Liver (tissue), 9 donors: ENCODE data around the gene STOML1. TPM values are rescaled to one million over a fixed set of nuclear protein-coding genes. Genes with fewer than 3 reads are reported as not detected.

Source experiments
- DNase-seq: peaks from one replicate; pipeline ENCODE4 v3.0.0-alpha.2; 2017; ENCODE audit warnings: low spot score
- H3K27ac ChIP-seq, 2 donors: one replicate each; pipeline ENCODE4 v1.7.0; 2013; ENCODE audit warnings: inconsistent platforms in 2 of 2, low read length in 2 of 2, control low read depth in 1 of 2, low read depth in 1 of 2, mild to moderate bottlenecking in 1 of 2
- H3K27me3 ChIP-seq, 4 donors: one replicate each; pipeline versions ENCODE4 v1.6.1 to v1.7.0; 2013; ENCODE audit warnings: low read length in 3 of 4, inconsistent platforms in 1 of 4, mild to moderate bottlenecking in 1 of 4, moderate library complexity in 1 of 4; ENCODE audit not compliant: control insufficient read depth in 4 of 4, insufficient read depth in 4 of 4
- H3K36me3 ChIP-seq, 4 donors: one replicate each; pipeline versions ENCODE4 v1.6.1 to v1.7.0; 2013; ENCODE audit warnings: low read length in 3 of 4, mild to moderate bottlenecking in 3 of 4, low read depth in 1 of 4, moderate library complexity in 1 of 4; ENCODE audit not compliant: control insufficient read depth in 4 of 4, insufficient read depth in 3 of 4
- H3K4me1 ChIP-seq, 4 donors: one replicate each; pipeline versions ENCODE4 v1.6.1 to v1.7.0; 2013; ENCODE audit warnings: low read length in 3 of 4, mild to moderate bottlenecking in 3 of 4, moderate library complexity in 1 of 4; ENCODE audit not compliant: control insufficient read depth in 4 of 4, insufficient read depth in 4 of 4
- H3K4me3 ChIP-seq, 3 donors: one replicate each; pipeline versions ENCODE4 v1.6.1 to v1.7.0; 2013; ENCODE audit warnings: low read length in 3 of 3, control low read depth in 1 of 3, low read depth in 1 of 3, mild to moderate bottlenecking in 1 of 3
- H3K9ac ChIP-seq, 2 donors: one replicate each; pipeline ENCODE4 v1.7.0; 2013; ENCODE audit warnings: low read length in 2 of 2, mild to moderate bottlenecking in 2 of 2, moderate library complexity in 2 of 2, control low read depth in 1 of 2, low read depth in 1 of 2
- H3K9me3 ChIP-seq, 4 donors: one replicate each; pipeline versions ENCODE4 v1.6.1 to v1.7.0; 2013; ENCODE audit warnings: low read length in 3 of 4; ENCODE audit not compliant: control insufficient read depth in 4 of 4
- ATF3 ChIP-seq: IDR thresholded peaks from 2 replicates; pipeline ENCODE4 v1.6.1; 2016; ENCODE audit warnings: antibody characterized with exemption
- CTCF ChIP-seq: fragments of 150-350 bp; IDR thresholded peaks from 2 replicates; pipeline ENCODE4 v1.5.1; 2017; ENCODE audit warnings: improper control_type of control experiment, low read depth, low read length; ENCODE audit not compliant: missing input control
- EGR1 ChIP-seq, 2 donors: IDR thresholded peaks; 2 replicates each; pipeline ENCODE4 v1.6.1; 2016 to 2018; ENCODE audit warnings: antibody characterized with exemption in 2 of 2, low read depth in 2 of 2
- FOXA1 ChIP-seq: IDR thresholded peaks from 2 replicates; pipeline ENCODE4 v1.6.1; 2016; ENCODE audit warnings: antibody characterized with exemption
- HNF4A ChIP-seq, 2 donors: conservative IDR thresholded peaks; 2 replicates each; pipeline ENCODE4 v1.6.1; 2016; ENCODE audit warnings: antibody characterized with exemption in 2 of 2, mild to moderate bottlenecking in 2 of 2
- JUND ChIP-seq, 2 donors: IDR thresholded peaks; 2 replicates each; pipeline ENCODE4 v1.6.1; 2016; ENCODE audit warnings: antibody characterized with exemption in 2 of 2
- MAX ChIP-seq: IDR thresholded peaks from 2 replicates; pipeline ENCODE4 v1.6.1; 2016; ENCODE audit warnings: antibody characterized with exemption
- NR2F2 ChIP-seq: IDR thresholded peaks from 2 replicates; pipeline ENCODE4 v1.6.1; 2016; ENCODE audit warnings: antibody characterized with exemption
- SP1 ChIP-seq: IDR thresholded peaks from 2 replicates; pipeline ENCODE4 v1.6.1; 2018; ENCODE audit warnings: antibody characterized with exemption, mild to moderate bottlenecking
- TAF1 ChIP-seq: conservative IDR thresholded peaks from 2 replicates; pipeline ENCODE4 v1.6.1; 2016; ENCODE audit warnings: antibody characterized with exemption, mild to moderate bottlenecking
- YY1 ChIP-seq: IDR thresholded peaks from 2 replicates; pipeline ENCODE4 v1.6.1; 2016; ENCODE audit warnings: antibody characterized with exemption, mild to moderate bottlenecking
- ZBTB33 ChIP-seq: IDR thresholded peaks from 2 replicates; pipeline ENCODE4 v1.6.1; 2016; ENCODE audit warnings: antibody characterized with exemption
- WGBS: extraction: QIAGEN DNeasy Blood & Tissue Kit; methylation state at CpG from one replicate; pipeline ENCODE4 v1.1.7; 2013; 5-methylcytosine and 5-hydroxymethylcytosine counted together
- polyA plus RNA-seq, 2 donors: library from polyadenylated mRNA; stranded (reverse) in 1 of 2; unstranded in 1 of 2; fragments of 200-250 nt in 1 of 2; fragments of >200 nt in 1 of 2; fragmentation: Nextera tagmentation in 1 of 2; extraction: Ambion mirVana in 1 of 2; gene quantifications; one replicate each; pipeline versions ENCODE4 v1.2.1 to v1.2.3, GENCODE V29; 2013 to 2015
- total RNA-seq, 2 donors: library from RNA; depleted of rRNA; stranded (reverse); fragments of >200 nt; gene quantifications; one replicate each; pipeline ENCODE4 v1.2.3, GENCODE V29; 2014
- TF ChIP-seq, protein P1 (sequence below): IDR thresholded peaks from 2 replicates; pipeline ENCODE4 v1.6.1; 2016; ENCODE audit warnings: antibody characterized with exemption, mild to moderate bottlenecking
- donor health status: healthy.
- donor health status: healthy.
- donor health status: healthy.
- donor health status: healthy.
- donor health status: healthy.

The STOML1 gene
- total and polyA plus RNA-seq, 4 donors, result 5.4 to 9.4 (median 6.4) TPM

DNA sequence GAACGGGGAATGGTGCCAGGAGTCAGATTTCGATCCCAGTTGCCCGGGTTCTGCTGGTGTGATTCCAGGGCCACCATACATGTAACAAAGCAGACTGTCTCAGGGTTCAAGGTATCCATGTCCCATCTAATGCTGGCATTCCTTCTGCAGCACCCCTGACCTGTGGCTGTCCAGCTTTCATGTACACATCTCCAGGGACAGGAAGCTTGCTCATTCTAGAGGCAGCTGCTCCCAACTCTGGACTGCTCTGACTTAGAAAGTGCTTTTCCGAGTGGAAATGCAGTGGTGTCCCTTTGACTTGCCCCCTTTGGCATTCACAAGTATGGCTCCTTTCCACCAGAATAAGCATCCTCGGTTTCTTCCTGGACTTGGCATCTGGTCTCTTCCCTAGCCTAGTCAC lies 33.3 kb upstream of the STOML1 start (continued):
- TF ChIP-seq, protein P1, sequence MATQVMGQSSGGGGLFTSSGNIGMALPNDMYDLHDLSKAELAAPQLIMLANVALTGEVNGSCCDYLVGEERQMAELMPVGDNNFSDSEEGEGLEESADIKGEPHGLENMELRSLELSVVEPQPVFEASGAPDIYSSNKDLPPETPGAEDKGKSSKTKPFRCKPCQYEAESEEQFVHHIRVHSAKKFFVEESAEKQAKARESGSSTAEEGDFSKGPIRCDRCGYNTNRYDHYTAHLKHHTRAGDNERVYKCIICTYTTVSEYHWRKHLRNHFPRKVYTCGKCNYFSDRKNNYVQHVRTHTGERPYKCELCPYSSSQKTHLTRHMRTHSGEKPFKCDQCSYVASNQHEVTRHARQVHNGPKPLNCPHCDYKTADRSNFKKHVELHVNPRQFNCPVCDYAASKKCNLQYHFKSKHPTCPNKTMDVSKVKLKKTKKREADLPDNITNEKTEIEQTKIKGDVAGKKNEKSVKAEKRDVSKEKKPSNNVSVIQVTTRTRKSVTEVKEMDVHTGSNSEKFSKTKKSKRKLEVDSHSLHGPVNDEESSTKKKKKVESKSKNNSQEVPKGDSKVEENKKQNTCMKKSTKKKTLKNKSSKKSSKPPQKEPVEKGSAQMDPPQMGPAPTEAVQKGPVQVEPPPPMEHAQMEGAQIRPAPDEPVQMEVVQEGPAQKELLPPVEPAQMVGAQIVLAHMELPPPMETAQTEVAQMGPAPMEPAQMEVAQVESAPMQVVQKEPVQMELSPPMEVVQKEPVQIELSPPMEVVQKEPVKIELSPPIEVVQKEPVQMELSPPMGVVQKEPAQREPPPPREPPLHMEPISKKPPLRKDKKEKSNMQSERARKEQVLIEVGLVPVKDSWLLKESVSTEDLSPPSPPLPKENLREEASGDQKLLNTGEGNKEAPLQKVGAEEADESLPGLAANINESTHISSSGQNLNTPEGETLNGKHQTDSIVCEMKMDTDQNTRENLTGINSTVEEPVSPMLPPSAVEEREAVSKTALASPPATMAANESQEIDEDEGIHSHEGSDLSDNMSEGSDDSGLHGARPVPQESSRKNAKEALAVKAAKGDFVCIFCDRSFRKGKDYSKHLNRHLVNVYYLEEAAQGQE, result no peak
- TF ChIP-seq TAF1, result no peak

DNA sequence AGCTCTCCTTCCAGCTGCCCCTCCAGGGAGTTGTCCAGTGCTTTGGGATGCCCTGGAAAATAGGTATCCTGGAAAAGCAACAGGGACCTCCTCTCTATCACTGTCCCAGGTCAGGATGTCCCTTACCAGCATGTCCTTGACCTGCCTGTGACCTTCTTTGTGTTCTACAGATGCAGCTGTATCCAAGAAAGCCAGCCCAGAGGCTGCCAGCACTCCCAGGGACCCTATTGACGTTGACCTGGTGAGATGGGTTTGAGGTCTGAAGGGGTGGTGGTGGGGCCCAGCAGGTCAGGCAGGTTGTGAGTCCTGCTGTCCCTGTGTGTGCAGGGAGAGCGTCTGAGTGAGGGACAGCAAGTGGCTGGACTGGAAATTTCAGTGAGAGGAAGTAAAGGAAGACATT lies 32.6 kb upstream of the STOML1 start:
- no peaks in the 10 kb centered on the region for H3K27me3 ChIP-seq

DNA sequence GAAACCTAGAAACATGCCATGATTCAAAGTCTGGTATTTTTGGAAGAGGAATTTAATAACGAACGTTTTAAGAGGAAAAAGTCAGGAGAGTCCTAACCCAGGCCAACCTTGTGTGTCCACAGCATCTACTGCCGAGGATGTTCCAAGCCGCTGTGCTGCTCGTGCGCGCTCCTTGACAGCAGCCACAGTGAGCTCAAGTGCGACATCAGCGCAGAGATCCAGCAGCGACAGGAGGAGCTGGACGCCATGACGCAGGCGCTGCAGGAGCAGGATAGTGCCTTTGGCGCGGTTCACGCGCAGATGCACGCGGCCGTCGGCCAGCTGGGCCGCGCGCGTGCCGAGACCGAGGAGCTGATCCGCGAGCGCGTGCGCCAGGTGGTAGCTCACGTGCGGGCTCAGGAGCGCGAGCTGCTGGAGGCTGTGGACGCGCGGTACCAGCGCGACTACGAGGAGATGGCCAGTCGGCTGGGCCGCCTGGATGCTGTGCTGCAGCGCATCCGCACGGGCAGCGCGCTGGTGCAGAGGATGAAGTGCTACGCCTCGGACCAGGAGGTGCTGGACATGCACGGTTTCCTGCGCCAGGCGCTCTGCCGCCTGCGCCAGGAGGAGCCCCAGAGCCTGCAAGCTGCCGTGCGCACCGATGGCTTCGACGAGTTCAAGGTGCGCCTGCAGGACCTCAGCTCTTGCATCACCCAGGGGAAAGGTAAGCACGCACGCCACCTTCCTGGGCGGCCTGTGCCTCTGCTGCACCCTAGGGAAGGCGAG lies 30.8 kb upstream of the STOML1 start:
- DNase-seq, result no peak
- Histone ChIP-seq H3K27ac (no peak overlapping the region), H3K4me1 (peaks cover 0 to 6% (median 0%) of the 10 kb centered on the region in 4 donors), H3K27me3 (no peaks in the 10 kb centered on the region), H3K36me3 (peaks cover 12 to 41% (median 26%) of the 10 kb centered on the region in 4 donors), H3K9me3 (no peaks in the 10 kb centered on the region), H3K4me3 (no peak overlapping the region), H3K9ac (no peak overlapping the region)
- WGBS, result 96% methylated on average over 66 of the region's 66 CpGs
- no peak for TF ChIP-seq YY1
- TF ChIP-seq HNF4A (conservative IDR thresholded peaks at IDR 0.05), result no peak
- no peak for TF ChIP-seq NR2F2
- TF ChIP-seq FOXA1, result no peak
- no peak for TF ChIP-seq JUND (IDR thresholded peaks at IDR 0.05)
- TF ChIP-seq MAX, result no peak
- TF ChIP-seq EGR1 (IDR thresholded peaks at IDR 0.05; ENCODE audit: low read depth in 2 of 2), result no peak
- no peak for TF ChIP-seq ZBTB33
- no peak for TF ChIP-seq CTCF

More for the DNA sequence above, 32.6 kb upstream of the STOML1 start:
- Histone ChIP-seq H3K9ac (no peak overlapping the region), H3K27ac (no peak overlapping the region), H3K9me3 (no peaks in the 10 kb centered on the region), H3K4me1 (peaks cover 0 to 6% (median 0%) of the 10 kb centered on the region in 4 donors), H3K4me3 (no peak overlapping the region), H3K36me3 (peaks cover 12 to 41% (median 26%) of the 10 kb centered on the region in 4 donors)
- WGBS, result 43% methylated on average over 2 of the region's 2 CpGs
- no peak for TF ChIP-seq SP1
- TF ChIP-seq, protein P1, result no peak
- TF ChIP-seq ATF3, result no peak
- no peak for TF ChIP-seq MAX
- no peak for DNase-seq
